HG03159 (cell line): Measurements from ENCODE around the gene NIPAL3.
"Not testable (repeated sequence)": the region's sequence is repeated elsewhere in the genome, so short reads cannot be mapped to it uniquely, and the experiment has no call there.

Experiments used
- ATAC-seq: cut with Tn5 transposase; IDR thresholded peaks from one replicate; pipeline ENCODE4 v1.9.1; 2021; ENCODE audit warnings: mild to moderate bottlenecking, moderate library complexity; ENCODE audit not compliant: unreplicated experiment

Gene NIPAL3

GRCh38 chr1:24513706-24514105 is 98.1 kb downstream of the NIPAL3 start:
- ATAC-seq, result no peak

- no peak for ATAC-seq
Observed at GRCh38 chr1:24514946-24515345, 99.3 kb downstream of the NIPAL3 start.

DNA sequence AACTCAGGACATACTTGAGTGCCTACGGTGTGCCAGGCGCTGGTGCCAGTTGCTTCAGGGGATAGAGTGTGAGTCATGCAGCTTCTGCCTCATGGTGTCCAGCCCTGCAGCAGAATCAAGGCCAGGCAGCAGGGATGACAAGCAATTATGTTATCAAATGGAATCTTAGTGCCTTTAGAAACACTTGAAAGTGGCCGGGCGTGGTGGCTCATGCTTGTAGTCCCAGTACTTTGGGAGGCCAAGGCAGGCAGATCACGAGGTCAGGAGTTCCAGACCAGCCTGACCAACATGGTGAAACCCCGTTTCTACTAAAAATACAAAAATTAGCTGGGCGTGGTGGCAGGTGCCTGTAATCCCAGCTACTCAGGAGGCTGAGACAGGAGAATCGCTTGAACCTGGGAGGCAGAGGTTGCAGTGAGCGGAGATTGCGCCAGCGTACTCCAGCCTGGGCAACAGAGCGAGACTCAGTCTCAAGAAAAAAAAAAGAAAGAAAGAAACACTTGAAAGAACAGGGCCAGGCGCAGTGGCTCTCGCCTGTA is 100.1 kb downstream of the NIPAL3 start:
- ATAC-seq, result not testable (repeated sequence)

DNA sequence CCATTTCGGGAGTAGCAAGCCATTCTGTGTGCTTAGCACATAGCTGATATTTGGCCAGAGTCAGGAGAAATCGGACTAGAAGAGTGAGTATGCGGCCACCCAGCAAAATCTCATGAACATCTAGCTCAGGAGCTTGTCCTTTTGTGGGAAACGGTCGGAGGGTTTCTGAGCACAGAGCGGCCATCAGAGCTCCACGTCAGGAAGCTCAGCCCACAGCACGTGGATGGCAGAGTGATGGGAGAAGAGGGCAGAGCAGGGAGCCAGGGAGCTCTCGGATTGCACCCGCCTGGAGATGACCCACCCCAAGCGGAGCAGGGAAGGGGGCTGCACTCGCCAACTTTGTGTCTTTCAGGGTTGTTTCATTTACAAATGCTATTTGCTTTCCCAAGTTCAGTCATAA is 100.9 kb downstream of the NIPAL3 start:
- no peak for ATAC-seq

GRCh38 chr1:24517898-24518297 is 102.3 kb downstream of the NIPAL3 start:
- ATAC-seq, result no peak

DNA sequence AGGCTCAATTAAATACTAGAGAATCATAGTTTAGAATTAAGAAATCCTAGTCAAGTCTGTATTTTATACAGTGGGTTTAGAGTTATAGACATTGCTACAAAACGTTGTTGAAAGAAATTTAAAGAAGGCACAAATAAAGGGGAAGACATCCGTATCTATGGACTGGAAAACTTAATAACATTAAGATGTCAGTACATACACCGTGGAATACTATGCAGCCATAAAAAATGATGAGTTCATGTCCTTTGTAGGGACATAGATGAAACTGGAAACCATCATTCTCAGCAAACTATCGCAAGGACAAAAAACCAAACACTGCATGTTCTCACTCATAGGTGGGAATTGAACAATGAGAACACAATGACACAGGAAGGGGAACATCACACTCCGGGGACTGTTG is 104.7 kb downstream of the NIPAL3 start:
- ATAC-seq, result not testable (repeated sequence)
